Jurkat, Clone E6-1 (cell line): Measurements from ENCODE around the gene GTF2I.
"Not testable (repeated sequence)": the region's sequence is repeated elsewhere in the genome, so short reads cannot be mapped to it uniquely, and the experiment has no call there.

ENCODE experiments used
- DNase-seq: peaks from one replicate; pipeline ENCODE4 v3.0.0-alpha.2; 2011; ENCODE audit warnings: low read depth, low spot score
- H3K4me3 ChIP-seq: 2 replicates; pipeline ENCODE4 v1.5.1; 2011; ENCODE audit warnings: mild to moderate bottlenecking, low read length, control low read depth, moderate library complexity

The GTF2I gene

GRCh38 chr7:74655324-74655723 lies 2.2 kb upstream of the GTF2I start:
- DNase-seq: no peak

GRCh38 chr7:74655768-74656440 lies 1.6 kb upstream of the GTF2I start:
- DNase-seq: no peak
- peak overlapping the region; percentile 87 for H3K4me3 ChIP-seq

More at GRCh38 chr7:74655324-74655723, 2.2 kb upstream of the GTF2I start:
- no peak overlapping the region for H3K4me3 ChIP-seq

GRCh38 chr7:74656441-74656836 lies 1.1 kb upstream of the GTF2I start:
- peak; percentile 67 for DNase-seq
- H3K4me3 ChIP-seq: peak overlapping the region; percentile 87

- H3K4me3 ChIP-seq: peak overlapping the region; percentile 87
- peak; percentile 95 for DNase-seq
Observed at GRCh38 chr7:74656837-74657691, 454 bp upstream of the GTF2I start.

- peak overlapping the region; percentile 87 for H3K4me3 ChIP-seq
- DNase-seq: peak; percentile 80
Observed at GRCh38 chr7:74658178-74659004, 873 bp downstream of the GTF2I start.

- not testable (repeated sequence) for H3K4me3 ChIP-seq, DNase-seq
Observed at GRCh38 chr7:74660202-74660601, 2.7 kb downstream of the GTF2I start.

- not testable (repeated sequence) for H3K4me3 ChIP-seq, DNase-seq
Observed at GRCh38 chr7:74661836-74662794, 4.6 kb downstream of the GTF2I start.

GRCh38 chr7:74665296-74665938 lies 7.9 kb downstream of the GTF2I start:
- H3K4me3 ChIP-seq: no peak overlapping the region
- DNase-seq: no peak

- not testable (repeated sequence) for DNase-seq, H3K4me3 ChIP-seq
Observed at GRCh38 chr7:74667013-74667412, 9.5 kb downstream of the GTF2I start.

- not testable (repeated sequence) for DNase-seq, H3K4me3 ChIP-seq
Observed at GRCh38 chr7:74667520-74667919, 10.0 kb downstream of the GTF2I start.

GRCh38 chr7:74671602-74672001 lies 14.1 kb downstream of the GTF2I start:
- H3K4me3 ChIP-seq: no peak overlapping the region
- no peak for DNase-seq

GRCh38 chr7:74672343-74672915 lies 14.9 kb downstream of the GTF2I start:
- DNase-seq: no peak

GRCh38 chr7:74674166-74674565 lies 16.6 kb downstream of the GTF2I start:
- DNase-seq: no peak
- no peak overlapping the region for H3K4me3 ChIP-seq

More at GRCh38 chr7:74672343-74672915, 14.9 kb downstream of the GTF2I start:
- H3K4me3 ChIP-seq: no peak overlapping the region

- no peak overlapping the region for H3K4me3 ChIP-seq
- DNase-seq: no peak
Observed at GRCh38 chr7:74682829-74683228, 25.3 kb downstream of the GTF2I start.

GRCh38 chr7:74683799-74684198 lies 26.3 kb downstream of the GTF2I start:
- no peak overlapping the region for H3K4me3 ChIP-seq
- DNase-seq: no peak

- no peak overlapping the region for H3K4me3 ChIP-seq
- DNase-seq: no peak
Observed at GRCh38 chr7:74684473-74684872, 27.0 kb downstream of the GTF2I start.

- no peak overlapping the region for H3K4me3 ChIP-seq
- DNase-seq: peak; percentile 27
Observed at GRCh38 chr7:74684921-74685320, 27.4 kb downstream of the GTF2I start.

- DNase-seq: no peak
- no peak overlapping the region for H3K4me3 ChIP-seq
Observed at GRCh38 chr7:74690474-74690873, 33.0 kb downstream of the GTF2I start.
